ENCODE results near the gene APBA2. TPM values are rescaled to one million over a fixed set of nuclear protein-coding genes. Genes with fewer than 3 reads are reported as not detected.

The APBA2 gene
- total RNA-seq, 4 donors from 2014 or later = 7.7 to 14.4 (median 11.6) TPM

- Histone ChIP-seq H3K4me3 (replicated peaks in 1 of 3) (no peak overlapping the region), H3K27ac (no peak overlapping the region), H3K9me3 (no peaks in the 10 kb centered on the region), H3K36me3 (no peaks in the 10 kb centered on the region), H3K27me3 (no peaks in the 10 kb centered on the region), H3K4me1 (no peaks in the 10 kb centered on the region)
- TF ChIP-seq POLR2A (IDR thresholded peaks at IDR 0.05) = no peak
- TF ChIP-seq CTCF (IDR thresholded peaks at IDR 0.05) = no peak
- intact Hi-C loops (cut with DNase I) = no loop called here
- WGBS, 2 donors = 93% methylated on average over 10 of the region's 10 CpGs
- DNase-seq = no peak
Observed at GRCh38 chr15:28929200-28929599, 43.4 kb downstream of the APBA2 start.

GRCh38 chr15:28930011-28930410 is 44.2 kb downstream of the APBA2 start:
- no peaks in the 10 kb centered on the region for H3K9me3 ChIP-seq
- H3K4me1 ChIP-seq = no peaks in the 10 kb centered on the region
- intact Hi-C loops (cut with DNase I) = no loop called here
- H3K4me3 ChIP-seq (replicated peaks in 1 of 3) = no peak overlapping the region
- no peaks in the 10 kb centered on the region for H3K36me3 ChIP-seq
- no peak for DNase-seq
- no peak overlapping the region for H3K27ac ChIP-seq
- TF ChIP-seq POLR2A (IDR thresholded peaks at IDR 0.05) (no peak), CTCF (IDR thresholded peaks at IDR 0.05) (no peak)
- 86 to 88% methylated on average over 6 of the region's 6 CpGs for WGBS, 2 donors
- H3K27me3 ChIP-seq = no peaks in the 10 kb centered on the region

GRCh38 chr15:28930476-28931291 is 44.9 kb downstream of the APBA2 start:
- no peak for TF ChIP-seq POLR2A (IDR thresholded peaks at IDR 0.05)
- 77% methylated on average over 11 to 15 of the region's 16 CpGs for WGBS, 2 donors
- no peaks in the 10 kb centered on the region for H3K27me3 ChIP-seq
- H3K9me3 ChIP-seq = no peaks in the 10 kb centered on the region
- H3K4me1 ChIP-seq = no peaks in the 10 kb centered on the region
- no peak for DNase-seq
- intact Hi-C loops (cut with DNase I) = no loop called here
- H3K36me3 ChIP-seq = no peaks in the 10 kb centered on the region
- H3K27ac ChIP-seq = no peak overlapping the region
- no peak overlapping the region for H3K4me3 ChIP-seq (replicated peaks in 1 of 3)

DNA sequence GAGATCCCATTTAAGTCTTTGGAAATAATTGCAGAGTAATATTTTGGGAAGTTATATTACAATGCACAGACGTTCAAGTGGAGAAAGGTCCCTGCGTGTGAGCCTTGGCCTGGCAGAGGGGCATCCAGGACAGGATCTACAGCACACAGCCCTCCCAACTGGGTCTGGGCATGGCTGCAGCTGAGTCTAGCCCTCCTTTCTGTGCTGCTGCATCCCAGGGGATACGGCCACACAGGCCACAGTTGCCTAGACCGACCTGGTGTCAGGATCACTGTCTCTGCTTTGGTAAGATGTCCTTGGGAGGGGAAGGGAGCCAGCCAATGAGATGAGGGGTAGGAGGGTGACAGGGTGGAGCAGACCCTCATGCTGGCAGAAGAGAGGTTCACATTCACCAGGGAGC is 46.1 kb downstream of the APBA2 start:
- Histone ChIP-seq H3K27me3 (no peaks in the 10 kb centered on the region), H3K4me3 (replicated peaks in 1 of 3) (no peak overlapping the region), H3K4me1 (no peaks in the 10 kb centered on the region), H3K27ac (no peak overlapping the region), H3K9me3 (no peaks in the 10 kb centered on the region), H3K36me3 (no peaks in the 10 kb centered on the region)
- WGBS, 2 donors = 85 to 97% methylated on average over 4 of the region's 4 CpGs
- intact Hi-C loops (cut with DNase I) = no loop called here
- no peak for DNase-seq
- no peak for TF ChIP-seq CTCF (IDR thresholded peaks at IDR 0.05)
- TF ChIP-seq POLR2A (IDR thresholded peaks at IDR 0.05) = no peak

DNA sequence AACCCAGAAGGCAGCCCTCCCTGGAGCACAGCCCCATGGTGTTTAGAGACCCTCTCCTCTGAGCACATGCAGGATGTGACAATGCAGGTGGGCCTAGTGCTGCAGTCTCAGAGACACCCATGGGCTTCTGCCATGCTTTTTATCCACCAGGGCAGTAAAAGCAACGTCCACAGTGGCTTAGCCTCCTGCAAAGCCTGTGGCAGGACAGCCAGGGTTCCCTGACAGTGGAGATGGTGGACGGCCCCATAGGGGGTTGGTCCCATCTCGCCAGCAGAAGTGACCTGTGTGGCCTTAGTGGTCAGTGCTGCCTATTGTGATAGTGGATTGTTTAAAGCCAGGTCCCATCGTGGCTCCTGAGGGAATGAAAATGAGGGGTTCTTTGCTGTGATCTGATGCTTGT is 46.6 kb downstream of the APBA2 start:
- Histone ChIP-seq H3K27ac (no peak overlapping the region), H3K4me3 (replicated peaks in 1 of 3) (no peak overlapping the region), H3K27me3 (no peaks in the 10 kb centered on the region), H3K9me3 (no peaks in the 10 kb centered on the region), H3K36me3 (no peaks in the 10 kb centered on the region), H3K4me1 (no peaks in the 10 kb centered on the region)
- intact Hi-C loops (cut with DNase I) = no loop called here
- DNase-seq = no peak
- TF ChIP-seq POLR2A (IDR thresholded peaks at IDR 0.05) = no peak
- TF ChIP-seq CTCF (IDR thresholded peaks at IDR 0.05) = no peak
- WGBS, 2 donors = 89 to 96% methylated on average over 4 of the region's 4 CpGs
